Measurements from ENCODE around the gene BEST4.
"Not testable (repeated sequence)": the region's sequence is repeated elsewhere in the genome, so short reads cannot be mapped to it uniquely, and the experiment has no call there.

The BEST4 gene

DNA sequence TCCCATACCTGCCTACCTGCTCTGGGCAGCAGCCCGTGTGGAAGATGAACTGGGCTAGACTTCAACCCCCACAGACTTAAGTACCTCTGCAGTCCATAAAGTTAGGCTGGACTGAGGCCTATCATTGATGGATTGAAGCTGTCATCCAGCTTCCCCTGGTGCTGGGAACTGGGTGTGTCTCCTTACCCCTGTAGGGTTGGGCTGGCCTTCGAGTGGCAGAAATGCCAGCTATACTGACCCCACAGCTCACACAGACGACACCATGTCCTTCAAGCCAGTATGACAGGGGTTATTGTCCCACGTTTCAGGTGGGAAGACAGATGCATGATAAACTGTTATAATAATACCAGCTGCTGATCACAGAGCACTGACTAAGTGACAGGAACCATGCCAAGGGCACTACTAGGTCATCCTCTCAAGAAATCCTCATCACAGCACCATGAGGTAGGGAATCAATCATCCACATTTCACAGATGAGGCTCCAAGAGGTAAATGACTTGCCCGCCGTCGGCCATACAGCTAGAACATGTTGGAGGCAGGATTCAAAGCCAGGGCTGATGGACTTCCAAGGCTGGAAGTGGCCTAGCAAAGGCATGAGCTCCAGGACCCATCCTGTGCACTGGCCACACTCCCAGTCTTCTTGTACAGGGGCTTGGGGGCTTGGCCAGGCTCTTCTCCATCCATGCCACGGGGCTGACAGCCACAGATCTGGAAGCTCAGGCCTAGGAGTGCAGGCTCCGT is at the start of gene BEST4:
BEST4 (minus strand) TSS at position 51 of the 741 bp plus-strand sequence. CDS start 465 bp downstream, outside the sequence.
- no peak for DNase-seq

- peak; percentile 88 for DNase-seq
Measured at GRCh38 chr1:44835738-44836675, 48.0 kb upstream of the BEST4 start.

- DNase-seq = no peak
Measured at GRCh38 chr1:44834328-44834727, 46.4 kb upstream of the BEST4 start.

DNA sequence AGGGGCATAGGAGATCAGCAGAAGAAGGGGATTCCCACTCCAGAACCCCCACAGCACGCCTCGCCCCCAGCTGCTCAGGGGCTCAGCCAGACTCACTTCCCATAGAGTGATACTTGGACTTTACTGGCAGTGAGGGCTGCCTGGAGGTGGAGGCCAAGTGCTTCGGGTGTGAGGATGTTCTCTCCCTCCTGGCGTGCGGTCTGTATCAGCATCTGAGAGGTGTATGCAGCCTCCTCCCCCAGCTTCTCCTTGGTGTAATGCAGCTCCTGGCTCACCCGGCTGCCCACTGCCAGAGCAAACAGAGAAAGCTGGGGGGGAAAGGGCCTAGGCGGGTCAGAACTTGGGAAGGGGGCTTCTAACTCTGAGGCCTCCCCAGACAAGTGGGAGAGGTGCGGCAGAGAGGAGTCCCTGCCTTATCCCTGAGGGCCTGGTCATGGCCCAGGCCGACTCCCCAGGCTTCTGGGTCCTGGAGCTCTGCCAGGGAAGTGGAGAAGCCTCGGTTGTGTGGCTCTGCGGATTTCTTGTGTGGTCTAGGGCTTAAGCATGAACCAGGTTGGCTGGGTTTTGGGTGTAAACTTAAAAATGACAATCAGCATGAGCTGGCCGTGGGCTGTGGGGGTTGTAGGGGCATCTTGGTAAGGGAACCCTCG is 44.2 kb upstream of the BEST4 start:
- no peak for DNase-seq

GRCh38 chr1:44831516-44831915 is 43.5 kb upstream of the BEST4 start:
- DNase-seq = no peak

DNA sequence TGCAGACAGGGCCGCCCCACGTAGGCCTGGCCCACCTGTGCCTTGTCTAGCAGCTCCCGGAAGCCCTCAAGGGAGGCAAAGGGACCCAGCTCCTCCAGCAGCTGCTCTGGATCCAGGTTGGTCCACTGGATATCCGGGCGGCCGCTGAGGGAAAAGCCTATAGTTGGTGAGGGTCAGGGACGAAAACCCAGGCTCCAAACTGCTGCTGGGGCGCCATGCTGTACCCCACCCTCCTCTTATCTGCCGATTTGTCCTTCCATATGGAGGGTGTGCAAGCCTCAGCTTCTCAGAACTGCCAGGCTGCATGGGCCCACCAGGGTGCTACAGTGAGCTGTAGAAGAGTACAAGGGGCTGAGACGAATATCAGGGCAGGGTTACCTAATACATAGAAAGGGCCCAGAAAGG is 42.9 kb upstream of the BEST4 start:
- DNase-seq = no peak

DNA sequence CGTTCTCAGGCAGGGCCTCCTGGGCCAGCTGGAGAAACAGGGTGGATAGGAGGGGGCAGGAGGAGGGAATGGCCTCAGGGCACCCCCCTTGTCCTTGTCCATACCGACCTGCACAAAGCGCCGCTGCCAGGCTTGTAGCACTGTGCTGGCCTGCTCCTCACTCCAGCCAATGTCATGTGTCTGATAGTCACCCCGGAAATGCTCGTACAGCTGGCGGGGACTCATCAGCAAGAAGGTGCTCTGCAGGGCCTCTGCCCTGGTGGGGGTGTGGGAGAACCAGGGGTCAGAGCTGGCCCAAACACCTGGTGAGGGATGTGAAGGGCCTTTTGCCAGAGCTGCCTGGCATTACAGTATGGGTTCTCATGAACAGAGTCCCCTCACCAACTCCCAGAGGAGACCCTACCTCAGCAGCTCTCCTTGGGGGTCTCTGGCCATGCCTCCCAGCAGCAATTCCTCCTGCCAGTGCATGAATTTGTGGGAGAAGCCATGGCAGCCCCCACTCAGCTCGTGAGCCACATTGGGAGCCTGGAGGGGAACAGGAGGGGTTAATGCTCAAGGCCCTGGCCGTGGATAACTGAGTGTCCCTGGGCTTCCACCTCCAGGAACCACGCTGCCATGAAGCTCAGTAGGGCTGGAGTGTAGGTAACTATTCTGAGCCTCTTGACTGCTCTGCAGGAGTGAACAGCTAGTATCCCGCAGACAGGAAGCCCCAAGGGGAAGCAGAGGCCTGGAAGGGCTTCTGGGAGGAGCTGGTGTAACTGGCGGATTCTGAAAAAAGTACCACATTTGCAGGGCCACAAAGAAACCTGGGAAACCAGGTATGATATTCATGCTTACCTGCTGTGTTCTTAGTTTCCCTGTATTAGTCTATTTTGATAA is 41.8 kb upstream of the BEST4 start:
- no peak for DNase-seq

- no peak for DNase-seq
Measured at GRCh38 chr1:44828841-44829440, 41.0 kb upstream of the BEST4 start.

DNA sequence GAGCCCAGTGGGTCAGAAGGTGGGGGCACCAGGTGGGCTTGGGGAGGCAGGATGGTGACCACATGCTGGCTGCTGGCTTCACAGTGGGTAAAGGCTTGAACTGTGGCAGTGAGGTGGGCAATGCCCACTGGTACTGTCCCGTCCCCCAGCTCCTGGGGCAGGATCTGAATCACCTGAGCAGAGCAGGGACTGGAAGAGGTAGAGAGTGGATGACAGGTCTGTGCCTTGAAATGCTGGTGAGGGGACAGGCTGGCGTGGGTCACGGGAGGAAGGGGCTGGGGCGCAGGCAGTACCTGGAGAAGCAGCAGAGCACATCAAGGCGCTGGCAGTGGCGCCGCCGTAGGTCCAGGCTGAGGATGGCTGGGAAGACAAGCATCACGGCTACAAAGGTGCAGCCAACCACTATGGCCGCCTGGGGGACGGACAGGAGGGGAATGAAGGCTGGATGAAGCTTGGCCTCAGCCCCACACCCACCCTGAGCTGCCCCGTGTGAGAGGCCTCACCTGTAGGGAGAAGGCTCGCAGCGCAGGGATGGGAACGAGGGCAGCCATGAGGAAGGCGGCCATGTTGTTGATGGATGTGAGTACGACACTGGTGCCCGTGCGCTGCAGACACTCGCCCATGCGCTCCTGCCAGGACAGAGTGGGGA is 40.2 kb upstream of the BEST4 start:
- no peak for DNase-seq

DNA sequence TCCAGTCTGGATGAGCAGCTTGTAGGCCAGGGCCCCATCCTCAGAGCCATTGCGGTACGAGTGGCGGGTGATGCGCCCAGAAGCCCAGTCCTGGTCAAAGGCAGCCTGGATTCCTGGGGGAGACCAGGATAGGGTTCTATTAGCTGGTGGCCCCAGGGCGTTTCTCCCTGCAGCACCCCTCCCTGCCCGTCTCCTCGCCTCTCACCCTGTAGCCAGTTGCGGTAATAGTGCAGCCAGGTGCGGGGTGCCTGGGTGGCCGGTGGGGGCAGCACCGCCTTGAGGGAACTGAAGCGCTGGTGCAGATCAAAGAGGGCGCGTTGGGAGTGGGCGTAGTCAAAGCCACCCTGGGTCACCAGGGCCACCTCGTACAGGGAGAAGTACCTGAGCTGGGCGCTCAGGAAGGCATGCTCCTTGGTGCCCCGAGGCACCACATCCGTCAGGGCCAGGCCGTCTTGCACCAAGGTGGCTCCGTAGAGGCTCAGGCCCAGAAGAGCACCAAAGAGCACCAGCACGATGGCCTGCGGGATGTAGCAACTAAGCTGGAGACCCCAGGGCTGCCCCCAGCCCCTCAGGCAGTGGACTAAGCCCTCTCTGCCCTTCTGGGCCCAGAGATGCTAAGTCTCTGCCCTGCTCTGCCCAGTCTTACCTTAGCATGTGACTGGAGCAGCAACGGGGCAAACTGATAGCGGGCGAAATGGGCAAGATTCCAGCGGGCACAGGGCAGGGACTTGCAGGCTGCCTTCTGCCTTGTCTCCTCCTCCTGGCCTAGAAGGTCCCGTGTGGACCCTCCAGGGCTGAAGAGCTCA is 39.4 kb upstream of the BEST4 start:
- DNase-seq = no peak

DNA sequence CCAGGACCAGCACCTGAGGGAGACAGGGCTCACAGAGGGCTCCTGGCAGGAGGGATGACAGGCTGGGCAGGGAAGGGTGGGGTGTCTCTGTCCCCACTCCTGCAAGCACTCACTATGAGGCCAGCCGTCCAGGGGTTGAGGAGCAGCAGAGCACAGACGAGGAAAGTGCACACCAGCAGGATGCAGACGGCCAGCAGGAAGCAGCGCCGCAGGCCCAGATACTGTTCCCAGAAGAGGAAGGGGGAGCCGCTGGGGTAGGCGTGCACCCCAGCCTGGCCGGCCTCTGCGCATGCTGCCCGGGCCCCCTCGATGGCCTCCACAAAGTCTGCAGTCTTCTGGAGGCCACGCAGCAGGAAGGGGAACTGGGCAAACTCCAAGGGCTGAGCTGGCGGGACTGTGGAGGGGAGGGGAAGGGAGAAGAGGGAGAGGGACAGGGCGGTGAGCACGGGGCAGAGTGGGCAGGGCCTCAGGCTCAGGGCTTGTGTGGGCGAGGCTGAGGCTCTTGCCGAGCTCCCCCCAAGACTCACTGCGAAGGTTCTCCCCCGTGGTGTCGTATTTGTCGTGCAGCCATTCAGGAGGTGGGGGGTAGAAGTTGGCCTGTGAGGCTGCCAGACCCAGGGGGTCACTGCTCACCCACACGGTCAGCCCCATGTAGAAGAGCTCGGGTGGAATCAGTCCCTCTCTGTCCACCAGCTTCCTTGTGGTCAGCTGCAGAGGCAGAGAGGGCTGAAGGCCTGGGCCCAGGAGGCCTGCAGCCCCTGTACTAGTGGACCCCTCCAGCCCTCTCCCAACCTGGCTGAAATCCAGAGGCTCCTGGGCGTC is 38.6 kb upstream of the BEST4 start:
- DNase-seq = no peak

DNA sequence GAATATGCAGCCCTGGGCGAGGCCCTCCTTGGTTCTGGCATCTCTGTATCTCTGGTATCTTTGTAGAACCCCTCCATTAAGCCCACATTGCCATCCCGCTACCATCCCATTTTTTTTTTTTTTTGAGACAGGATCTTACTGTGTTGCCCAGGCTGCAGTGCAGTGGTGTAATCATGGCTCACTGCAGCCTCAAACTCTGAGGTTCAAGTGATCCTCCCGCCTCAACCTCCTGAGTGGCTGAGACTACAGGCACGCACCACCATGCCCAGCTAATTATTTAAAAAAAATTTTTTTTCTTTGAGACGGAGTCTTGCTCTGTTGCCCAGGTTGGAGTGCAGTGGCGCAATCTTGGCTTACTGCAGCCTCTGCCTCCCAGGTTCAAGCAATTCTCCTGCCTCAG is 36.4 kb upstream of the BEST4 start:
- not testable (repeated sequence) for DNase-seq

GRCh38 chr1:44822981-44823451 is 35.0 kb upstream of the BEST4 start:
- no peak for DNase-seq

DNA sequence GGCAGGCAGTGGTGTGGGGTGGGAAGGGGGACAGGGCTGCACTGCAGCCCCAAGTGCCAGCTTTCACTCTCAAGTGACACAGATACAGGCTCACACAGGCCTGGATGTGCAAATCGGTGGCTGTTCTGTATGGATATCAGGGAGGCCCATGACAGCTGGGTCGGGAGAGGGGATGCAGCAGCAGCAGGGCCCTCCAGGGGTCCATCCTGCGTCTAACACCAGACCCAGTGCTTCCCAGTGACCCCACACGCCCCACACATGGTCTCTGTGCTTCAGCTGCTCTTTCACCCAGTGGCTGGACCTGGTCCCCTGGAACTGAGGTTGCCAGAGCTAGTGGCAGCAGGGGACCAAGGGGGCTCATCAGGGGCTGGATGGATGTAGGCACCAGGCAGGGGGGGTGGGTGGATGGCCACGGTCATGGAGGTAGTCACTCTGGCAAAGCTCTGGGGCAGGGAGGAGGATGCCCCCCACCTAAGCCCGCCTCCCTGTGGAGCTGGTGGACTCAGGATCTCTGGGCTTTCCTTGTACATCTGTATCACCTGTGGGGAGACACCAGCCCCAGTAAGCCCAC is 34.2 kb upstream of the BEST4 start:
- DNase-seq = no peak

DNA sequence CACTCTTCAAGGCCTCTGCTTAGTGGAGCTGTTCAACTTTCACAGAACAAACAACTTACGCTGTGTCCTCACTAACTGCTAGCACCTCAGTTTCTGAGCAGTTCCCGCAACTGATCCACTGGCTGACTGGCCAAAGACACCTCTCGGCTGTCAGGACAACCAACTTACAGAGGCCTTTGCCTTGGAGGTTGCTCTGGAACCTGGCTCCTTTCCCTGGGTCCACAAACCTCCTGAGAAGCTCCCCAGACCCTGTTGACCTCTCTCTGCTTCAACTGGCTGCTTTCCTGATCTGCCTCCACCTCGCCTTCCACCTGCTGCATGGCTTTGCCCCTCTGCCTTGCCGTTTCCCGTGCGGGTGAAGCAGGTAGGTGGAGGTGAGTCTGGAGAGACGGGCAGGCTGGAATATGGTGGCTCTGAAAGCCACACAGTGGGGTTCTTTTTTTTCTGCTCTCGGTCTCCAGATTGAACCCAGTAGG is 33.3 kb upstream of the BEST4 start:
- no peak for DNase-seq

- no peak for DNase-seq
Measured at GRCh38 chr1:44820328-44821239, 32.6 kb upstream of the BEST4 start.

DNA sequence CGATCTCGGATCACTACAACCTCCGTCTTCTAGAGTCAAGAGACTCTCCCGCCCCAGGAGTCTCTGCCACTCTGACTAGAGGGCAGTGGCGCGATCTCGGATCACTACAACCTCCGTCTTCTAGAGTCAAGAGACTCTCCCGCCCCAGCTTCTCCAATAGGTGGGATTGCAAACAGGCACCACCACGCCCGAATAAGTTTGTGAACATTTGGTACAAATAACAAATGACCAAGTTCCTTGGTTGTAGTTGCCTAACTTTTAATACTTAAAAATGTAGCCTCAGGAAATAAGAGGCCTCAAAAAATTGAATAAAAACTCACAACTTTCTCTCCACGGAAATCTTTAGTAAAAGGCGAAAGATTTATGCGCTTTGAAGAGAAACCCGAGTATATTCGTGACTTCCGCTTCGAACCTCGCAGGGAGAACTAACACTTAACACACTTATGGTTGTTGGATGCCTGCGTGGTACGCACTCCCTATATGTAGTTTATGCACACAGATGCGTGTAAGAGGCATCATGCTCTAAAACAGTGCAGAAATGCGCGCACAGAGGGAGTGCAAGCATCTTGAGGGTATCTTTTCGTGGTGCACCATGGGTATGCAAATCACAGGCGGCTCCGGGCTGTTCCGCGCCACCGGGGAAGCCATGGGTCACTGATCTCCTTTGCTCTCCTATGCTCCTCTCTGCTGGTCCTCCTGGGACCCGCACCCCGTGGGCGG is 31.8 kb upstream of the BEST4 start:
- peak; percentile 79 for DNase-seq

All from activated naive CD4-positive, alpha-beta T cell treated with Interleukin-2 at 50 U/mL for 16 hours (primary cell).